Kidney (tissue), 14 donors: ENCODE data around the gene MRPL40. TPM values are rescaled to one million over a fixed set of nuclear protein-coding genes. Genes with fewer than 3 reads are reported as not detected.

ENCODE experiments used
- DNase-seq, 5 donors: peaks; one replicate each; pipeline ENCODE4 v3.0.0-alpha.2; 2013 to 2020
- FAIRE-seq: peaks from 2 replicates; lab custom pipeline; 2012; peaks lifted over from hg19 to GRCh38; lab: Jason Lieb, UNC
- H3K27ac ChIP-seq, 2 donors: one replicate each; pipeline ENCODE4 v1.7.0; 2013; ENCODE audit warnings: low read depth in 2 of 2, low read length in 2 of 2, inconsistent platforms in 1 of 2
- H3K27me3 ChIP-seq: one replicate; pipeline ENCODE4 v1.7.1; 2013; ENCODE audit warnings: low read length, inconsistent platforms; ENCODE audit not compliant: control insufficient read depth, insufficient read depth
- H3K36me3 ChIP-seq, 3 donors: one replicate each; pipeline versions ENCODE4 v1.7.0 to v1.7.1; 2013; ENCODE audit warnings: low read length in 3 of 3, control low read depth in 1 of 3, inconsistent platforms in 1 of 3; ENCODE audit not compliant: insufficient read depth in 3 of 3, control insufficient read depth in 2 of 3
- H3K4me1 ChIP-seq, 3 donors: one replicate each; pipeline versions ENCODE4 v1.7.0 to v1.7.1; 2013; ENCODE audit warnings: low read length in 3 of 3, inconsistent platforms in 1 of 3, low read depth in 1 of 3; ENCODE audit not compliant: control insufficient read depth in 2 of 3, insufficient read depth in 2 of 3
- H3K4me3 ChIP-seq, 3 donors: one replicate each; pipeline versions ENCODE4 v1.7.0 to v1.8.1; 2013; ENCODE audit warnings: low read length in 3 of 3, control low read depth in 1 of 3, inconsistent platforms in 1 of 3
- H3K9ac ChIP-seq, 3 donors: one replicate each; pipeline versions ENCODE4 v1.7.0 to v1.7.1; 2013; ENCODE audit warnings: low read length in 3 of 3, control low read depth in 1 of 3, inconsistent platforms in 1 of 3
- H3K9me3 ChIP-seq, 3 donors: one replicate each; pipeline versions ENCODE4 v1.7.0 to v1.7.1; 2013; ENCODE audit warnings: low read length in 3 of 3, control low read depth in 1 of 3, inconsistent platforms in 1 of 3; ENCODE audit not compliant: control insufficient read depth in 2 of 3, insufficient read depth in 1 of 3
- intact Hi-C: fragments of 100-400 bp; cut with DNase I; formaldehyde crosslinking; loops from one replicate; pipeline ENCODE4 v1.11.1; 2022
- polyA plus RNA-seq: library from polyadenylated mRNA; stranded (reverse); fragments of 350-450 nt; fragmentation: Illumina TruSeq; extraction: RNeasy Lipid Tissue Mini Kit (QIAGEN cat#74804); gene quantifications from one replicate; pipeline ENCODE4 v1.2.3, GENCODE V29; 2014; ENCODE audit warnings: low read depth, low replicate concordance; ENCODE audit not compliant: insufficient read depth
- total RNA-seq: library from RNA; stranded (reverse); fragmentation: NEBNext Ultra II Directional; extraction: Animal tissue kit (Norgen Biotek cat#: 25700); gene quantifications from one replicate; pipeline ENCODE4 v1.2.1, GENCODE V29; 2021
- TF ChIP-seq, protein P1 (sequence below): IDR thresholded peaks from 3 replicates; pipeline ENCODE4 v1.5.1; 2012; ENCODE audit warnings: mild to moderate bottlenecking, moderate library complexity, borderline replicate concordance; ENCODE audit not compliant: insufficient read depth; ENCODE audit errors: extremely low read depth
- donor health status: control.
- donor health status: control.
- donor health status: control.
- donor health status: control.
- donor health status: control.
- donor health status: DM: yes; HTN: yes; CAD: no.
- donor health status: Normal renal cell carcinoma (clear cell type).

Gene MRPL40
- total and polyA plus RNA-seq, 2 donors from 2014 or later: 30.0 to 89.2 TPM

DNA sequence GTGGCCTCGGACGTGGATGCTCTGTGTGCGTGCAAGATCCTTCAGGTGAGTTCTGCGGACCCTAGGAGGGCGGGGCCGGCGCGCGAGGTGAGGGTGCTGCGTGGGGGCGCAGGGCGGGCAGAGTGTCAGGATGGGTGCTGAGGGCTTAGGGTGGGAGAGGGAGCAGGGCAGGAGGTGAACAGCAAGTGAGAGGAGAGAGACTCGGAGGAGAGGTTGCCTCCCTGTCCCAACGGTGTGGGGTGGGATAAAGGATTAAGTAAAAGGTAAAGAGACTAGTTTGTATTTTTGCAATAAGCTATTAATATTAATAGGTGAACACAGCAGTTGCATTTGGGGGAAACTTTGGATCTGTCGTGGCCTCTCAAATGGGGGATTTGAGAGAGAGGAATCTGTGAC lies 47.8 kb downstream of the MRPL40 start:
- Histone ChIP-seq H3K9me3 (no peaks in the 10 kb centered on the region), H3K27me3 (no peaks in the 10 kb centered on the region), H3K9ac (peak overlapping the region in 1 of 3 donors; percentile 16), H3K4me1 (peaks cover 0 to 4% (median 4%) of the 10 kb centered on the region in 3 donors), H3K36me3 (peaks cover 0 to 5% (median 0%) of the 10 kb centered on the region in 3 donors), H3K4me3 (peak overlapping the region; percentile 10 to 98 (median 45)), H3K27ac (no peak overlapping the region)
- TF ChIP-seq, protein P1, sequence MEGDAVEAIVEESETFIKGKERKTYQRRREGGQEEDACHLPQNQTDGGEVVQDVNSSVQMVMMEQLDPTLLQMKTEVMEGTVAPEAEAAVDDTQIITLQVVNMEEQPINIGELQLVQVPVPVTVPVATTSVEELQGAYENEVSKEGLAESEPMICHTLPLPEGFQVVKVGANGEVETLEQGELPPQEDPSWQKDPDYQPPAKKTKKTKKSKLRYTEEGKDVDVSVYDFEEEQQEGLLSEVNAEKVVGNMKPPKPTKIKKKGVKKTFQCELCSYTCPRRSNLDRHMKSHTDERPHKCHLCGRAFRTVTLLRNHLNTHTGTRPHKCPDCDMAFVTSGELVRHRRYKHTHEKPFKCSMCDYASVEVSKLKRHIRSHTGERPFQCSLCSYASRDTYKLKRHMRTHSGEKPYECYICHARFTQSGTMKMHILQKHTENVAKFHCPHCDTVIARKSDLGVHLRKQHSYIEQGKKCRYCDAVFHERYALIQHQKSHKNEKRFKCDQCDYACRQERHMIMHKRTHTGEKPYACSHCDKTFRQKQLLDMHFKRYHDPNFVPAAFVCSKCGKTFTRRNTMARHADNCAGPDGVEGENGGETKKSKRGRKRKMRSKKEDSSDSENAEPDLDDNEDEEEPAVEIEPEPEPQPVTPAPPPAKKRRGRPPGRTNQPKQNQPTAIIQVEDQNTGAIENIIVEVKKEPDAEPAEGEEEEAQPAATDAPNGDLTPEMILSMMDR: no peak
- FAIRE-seq (no peak), DNase-seq (no peak)
- intact Hi-C loops: no loop called here

GRCh38 chr22:19480789-19481188 lies 48.4 kb downstream of the MRPL40 start:
- FAIRE-seq (no peak), DNase-seq (no peak)
- Histone ChIP-seq H3K27ac (no peak overlapping the region), H3K9me3 (no peaks in the 10 kb centered on the region), H3K9ac (no peak overlapping the region), H3K4me3 (peak overlapping the region in 1 of 3 donors; percentile 1), H3K4me1 (peaks cover 0 to 4% (median 4%) of the 10 kb centered on the region in 3 donors), H3K27me3 (no peaks in the 10 kb centered on the region), H3K36me3 (peaks cover 0 to 3% (median 0%) of the 10 kb centered on the region in 3 donors)
- TF ChIP-seq, protein P1: no peak
- intact Hi-C loops: no loop called here

DNA sequence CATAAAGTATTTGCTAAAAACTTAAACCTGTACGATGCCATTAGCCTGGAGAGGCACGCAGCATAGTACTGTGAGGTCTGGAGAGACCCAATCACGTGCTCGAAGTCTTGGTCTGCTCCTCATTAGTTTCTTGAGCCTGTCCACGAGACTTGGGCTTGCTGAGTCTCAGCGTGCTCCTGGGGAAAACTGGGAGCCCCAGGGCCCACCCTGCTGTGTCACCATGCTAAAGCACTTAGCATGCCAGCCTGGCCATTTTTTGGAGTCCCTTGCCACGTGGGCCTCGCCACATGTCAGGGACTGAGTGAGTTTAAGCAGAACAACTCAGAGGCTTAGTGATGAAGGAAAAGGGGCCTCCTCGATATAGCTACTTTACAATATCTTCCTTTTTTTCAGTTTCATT lies 50.0 kb downstream of the MRPL40 start:
- no peak for DNase-seq
- no peak for FAIRE-seq
- Histone ChIP-seq H3K9me3 (no peaks in the 10 kb centered on the region), H3K36me3 (no peaks in the 10 kb centered on the region), H3K27ac (no peak overlapping the region), H3K9ac (no peak overlapping the region), H3K27me3 (no peaks in the 10 kb centered on the region), H3K4me1 (peaks cover 0 to 4% (median 4%) of the 10 kb centered on the region in 3 donors), H3K4me3 (no peak overlapping the region)
- intact Hi-C loops: no loop called here
- TF ChIP-seq, protein P1: no peak
